Keratinocyte (primary cell): ENCODE data around the gene INSYN2A.

Source experiments
- EZH2 ChIP-seq: IDR thresholded peaks from one replicate; pipeline ENCODE4 v1.6.1; 2012; ENCODE audit warnings: inconsistent platforms, mild to moderate bottlenecking, low read length, moderate library complexity
- TF ChIP-seq, protein P1 (sequence below), 3 experiments: IDR thresholded peaks in 1 of 3; conservative IDR thresholded peaks in 1 of 3; optimal IDR thresholded peaks in 1 of 3; 2 replicates in 2 of 3; 3 replicates in 1 of 3; pipeline versions ENCODE3 to v1.5.1; 2011; ENCODE audit warnings: low read length in 3 of 3, mild to moderate bottlenecking in 3 of 3, moderate library complexity in 2 of 3, control low read depth in 1 of 3, inconsistent platforms in 1 of 3; ENCODE audit not compliant: insufficient read depth in 2 of 3; ENCODE audit errors: extremely low read depth in 1 of 3

DNA sequence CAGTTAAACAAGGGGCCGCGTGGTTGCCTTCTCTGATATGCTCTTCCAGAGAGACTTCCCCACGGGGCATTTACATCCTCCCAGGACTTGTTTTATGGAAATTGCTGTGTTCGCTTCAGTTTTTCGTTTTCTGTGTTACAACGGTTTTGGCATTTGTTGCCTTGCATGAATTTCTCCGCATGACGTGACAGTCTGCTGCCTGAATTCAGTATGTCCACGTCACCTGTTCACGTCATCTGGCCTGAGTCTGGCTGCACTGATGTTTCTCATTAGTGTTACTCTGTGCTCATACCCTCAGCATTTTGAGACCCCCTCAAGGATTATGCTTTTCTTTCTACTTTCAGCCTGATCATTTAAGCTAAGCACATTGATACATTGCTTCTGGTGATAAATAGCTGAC is 49.1 kb upstream of the INSYN2A start:
- TF ChIP-seq, protein P1, sequence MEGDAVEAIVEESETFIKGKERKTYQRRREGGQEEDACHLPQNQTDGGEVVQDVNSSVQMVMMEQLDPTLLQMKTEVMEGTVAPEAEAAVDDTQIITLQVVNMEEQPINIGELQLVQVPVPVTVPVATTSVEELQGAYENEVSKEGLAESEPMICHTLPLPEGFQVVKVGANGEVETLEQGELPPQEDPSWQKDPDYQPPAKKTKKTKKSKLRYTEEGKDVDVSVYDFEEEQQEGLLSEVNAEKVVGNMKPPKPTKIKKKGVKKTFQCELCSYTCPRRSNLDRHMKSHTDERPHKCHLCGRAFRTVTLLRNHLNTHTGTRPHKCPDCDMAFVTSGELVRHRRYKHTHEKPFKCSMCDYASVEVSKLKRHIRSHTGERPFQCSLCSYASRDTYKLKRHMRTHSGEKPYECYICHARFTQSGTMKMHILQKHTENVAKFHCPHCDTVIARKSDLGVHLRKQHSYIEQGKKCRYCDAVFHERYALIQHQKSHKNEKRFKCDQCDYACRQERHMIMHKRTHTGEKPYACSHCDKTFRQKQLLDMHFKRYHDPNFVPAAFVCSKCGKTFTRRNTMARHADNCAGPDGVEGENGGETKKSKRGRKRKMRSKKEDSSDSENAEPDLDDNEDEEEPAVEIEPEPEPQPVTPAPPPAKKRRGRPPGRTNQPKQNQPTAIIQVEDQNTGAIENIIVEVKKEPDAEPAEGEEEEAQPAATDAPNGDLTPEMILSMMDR (optimal IDR thresholded peaks at IDR 0.05 in 1 of 3, IDR thresholded peaks at IDR 0.05 in 1 of 3, conservative IDR thresholded peaks at IDR 0.05 in 1 of 3; ENCODE audit: extremely low read depth in 1 of 3, insufficient read depth in 2 of 3, low read length in 3 of 3), result no peak
- TF ChIP-seq EZH2, result no peak
